HCT116 (cell line): ENCODE measurements around the gene ST3GAL5. TPM values are rescaled to one million over a fixed set of nuclear protein-coding genes. Genes with fewer than 3 reads are reported as not detected.

Experiments
- ATAC-seq: fragments of 200-7000 bp; cut with Tn5 transposase; 2 replicates; pipeline ENCODE4 v1.9.1; 2020; ENCODE audit warnings: mild to moderate bottlenecking, moderate library complexity
- BruUV-seq: library from RNA; stranded (reverse); fragments of 400-500 nt; replicated peaks from 2 replicates; lab custom pipeline; 2021; lab: Mats Ljungman, UMichigan
- CTCF ChIA-PET: fragments of 300-600 bp; sonication (Branson Sonifier 250); formaldehyde crosslinking; loops from one replicate; lab custom pipeline; 2021; ENCODE audit warnings: antibody characterized with exemption; lab: Charles Lee
- POLR2A ChIA-PET: fragments of 300-600, 350-600 bp; sonication (Branson Sonifier 250); formaldehyde crosslinking; loops from one replicate; lab custom pipeline; 2021; ENCODE audit warnings: antibody characterized with exemption; lab: Charles Lee
- RAD21 ChIA-PET, 2 experiments: fragments of 300-600 bp; sonication (Branson Sonifier 250); formaldehyde crosslinking; loops; one replicate each; lab custom pipeline; 2023; ENCODE audit warnings: low total read pairs in 2 of 2; ENCODE audit not compliant: uncharacterized antibody in 2 of 2, unreplicated experiment in 2 of 2, low non-redundant PET in 1 of 2; lab: Charles Lee
- DNase-seq: peaks from one replicate; pipeline ENCODE4 v3.0.0-alpha.2; 2010; ENCODE audit warnings: low read depth, low spot score
- H2AFZ ChIP-seq: fragments of 200-600 bp; shearing (Covaris generic), sonication (generic); 2 replicates; pipeline ENCODE4 v1.6.1; 2017; ENCODE audit warnings: low read depth, mixed run types, mixed read lengths, antibody characterized with exemption, low read length; ENCODE audit not compliant: poor library complexity, severe bottlenecking
- H3K27ac ChIP-seq: 2 replicates; pipeline ENCODE4 v1.5.1; 2012; ENCODE audit warnings: low read depth, low read length
- H3K27me3 ChIP-seq: fragments of 200-600 bp; sonication (generic); 2 replicates; pipeline ENCODE4 v1.6.1; 2016; ENCODE audit warnings: mixed run types, low read length, mixed read lengths; ENCODE audit not compliant: insufficient read depth
- H3K36me3 ChIP-seq, 2 experiments: fragments of 200-500 bp in 1 of 2; fragments of 200-600 bp in 1 of 2; sonication (Bioruptor generic) in 1 of 2; sonication (generic) in 1 of 2; 2 replicates each; pipeline versions ENCODE4 v1.5.1 to v1.6.1; 2014 to 2016; ENCODE audit warnings: low read length in 2 of 2, inconsistent platforms in 1 of 2, mixed read lengths in 1 of 2, mixed run types in 1 of 2; ENCODE audit not compliant: insufficient read depth in 2 of 2, control insufficient read depth in 1 of 2
- H3K4me1 ChIP-seq, 2 experiments: fragments of 200-600 bp in 1 of 2; sonication (generic) in 1 of 2; 2 replicates each; pipeline versions ENCODE4 v1.5.1 to v1.6.1; 2012 to 2017; ENCODE audit warnings: low read length in 2 of 2, inconsistent platforms in 1 of 2, mild to moderate bottlenecking in 1 of 2, mixed read lengths in 1 of 2, mixed run types in 1 of 2, moderate library complexity in 1 of 2; ENCODE audit not compliant: insufficient read depth in 2 of 2, control insufficient read depth in 1 of 2
- H3K4me2 ChIP-seq: fragments of 200-600 bp; sonication (generic); 2 replicates; pipeline ENCODE4 v1.6.1; 2017; ENCODE audit warnings: mixed run types, low read length, mixed read lengths
- H3K4me3 ChIP-seq, 2 experiments: fragments of 200-600 bp in 1 of 2; sonication (generic) in 1 of 2; replicated peaks in 1 of 2; 2 replicates each; pipeline ENCODE4 v1.5.1; 2011 to 2016; ENCODE audit warnings: low read length in 2 of 2, control low read depth in 1 of 2, low read depth in 1 of 2, mild to moderate bottlenecking in 1 of 2, mixed read lengths in 1 of 2, mixed run types in 1 of 2
- H3K79me2 ChIP-seq: fragments of 200-600 bp; sonication (generic); 2 replicates; pipeline ENCODE4 v1.6.1; 2017; ENCODE audit warnings: mild to moderate bottlenecking, mixed run types, low read length, moderate library complexity, mixed read lengths; ENCODE audit not compliant: insufficient read depth
- H3K9ac ChIP-seq: fragments of 200-600 bp; sonication (generic); 2 replicates; pipeline ENCODE4 v1.6.1; 2016; ENCODE audit warnings: low read length, mixed read lengths
- H3K9me2 ChIP-seq: fragments of 200-600 bp; sonication (generic), shearing (Covaris generic); 2 replicates; pipeline ENCODE4 v1.6.1; 2017; ENCODE audit warnings: mixed run types, mild to moderate bottlenecking, moderate library complexity; ENCODE audit not compliant: insufficient read depth
- H3K9me3 ChIP-seq, 2 experiments: fragments of 200-500 bp in 1 of 2; fragments of 200-600 bp in 1 of 2; sonication (Bioruptor generic) in 1 of 2; sonication (generic) in 1 of 2; 2 replicates each; pipeline ENCODE4 v1.6.1; 2014 to 2017; ENCODE audit warnings: low read length in 2 of 2, mixed read lengths in 2 of 2, inconsistent platforms in 1 of 2, low read depth in 1 of 2, mild to moderate bottlenecking in 1 of 2, mixed run types in 1 of 2, moderate library complexity in 1 of 2; ENCODE audit not compliant: control insufficient read depth in 1 of 2, insufficient read depth in 1 of 2
- H4K20me1 ChIP-seq: fragments of 200-600 bp; sonication (generic), shearing (Covaris generic); 2 replicates; pipeline ENCODE4 v1.6.1; 2017; ENCODE audit warnings: mixed run types, mild to moderate bottlenecking, moderate library complexity; ENCODE audit not compliant: insufficient read depth
- CEBPB ChIP-seq: IDR thresholded peaks from 2 replicates; pipeline ENCODE4 v1.6.1; 2012; ENCODE audit warnings: low read depth
- EZH2 ChIP-seq: fragments of 200-600 bp; sonication (generic); IDR thresholded peaks from 2 replicates; pipeline ENCODE4 v1.6.1; 2017; ENCODE audit warnings: antibody characterized with exemption, mixed run types
- JUND ChIP-seq: IDR thresholded peaks from 2 replicates; pipeline ENCODE4 v1.6.1; 2012
- POLR2AphosphoS5 ChIP-seq: IDR thresholded peaks from 2 replicates; pipeline ENCODE4 v1.6.1; 2011; ENCODE audit warnings: mild to moderate bottlenecking, low read depth, low read length, moderate library complexity
- SRF ChIP-seq: IDR thresholded peaks from 2 replicates; pipeline ENCODE4 v1.6.1; 2012; ENCODE audit warnings: low read depth
- TCF7L2 ChIP-seq: IDR thresholded peaks from 2 replicates; pipeline ENCODE4 v1.7.0; 2011; ENCODE audit warnings: borderline replicate concordance, inconsistent platforms; ENCODE audit not compliant: insufficient read depth, insufficient read length; ENCODE audit errors: extremely low read depth
- intact Hi-C: fragments of 100-400 bp; cut with micrococcal nuclease; formaldehyde crosslinking; loops from 2 replicates; pipeline ENCODE4 v1.10.0; 2022
- total RNA-seq: library from RNA; stranded (reverse); gene quantifications from one replicate; pipeline ENCODE4 v1.2.1, GENCODE V29; 2021; ENCODE audit not compliant: unreplicated experiment
- TF ChIP-seq, protein P1 (sequence below): IDR thresholded peaks from 2 replicates; pipeline ENCODE4 v1.6.1; 2012
- TF ChIP-seq, protein P2 (sequence below): IDR thresholded peaks from 2 replicates; pipeline ENCODE4 v1.6.1; 2012
- TF ChIP-seq, protein P3 (sequence below): IDR thresholded peaks from 2 replicates; pipeline ENCODE4 v1.6.1; 2012; ENCODE audit warnings: low read depth

ST3GAL5 gene
- total RNA-seq, 1 experiment from 2014 or later: 14.8 TPM

DNA sequence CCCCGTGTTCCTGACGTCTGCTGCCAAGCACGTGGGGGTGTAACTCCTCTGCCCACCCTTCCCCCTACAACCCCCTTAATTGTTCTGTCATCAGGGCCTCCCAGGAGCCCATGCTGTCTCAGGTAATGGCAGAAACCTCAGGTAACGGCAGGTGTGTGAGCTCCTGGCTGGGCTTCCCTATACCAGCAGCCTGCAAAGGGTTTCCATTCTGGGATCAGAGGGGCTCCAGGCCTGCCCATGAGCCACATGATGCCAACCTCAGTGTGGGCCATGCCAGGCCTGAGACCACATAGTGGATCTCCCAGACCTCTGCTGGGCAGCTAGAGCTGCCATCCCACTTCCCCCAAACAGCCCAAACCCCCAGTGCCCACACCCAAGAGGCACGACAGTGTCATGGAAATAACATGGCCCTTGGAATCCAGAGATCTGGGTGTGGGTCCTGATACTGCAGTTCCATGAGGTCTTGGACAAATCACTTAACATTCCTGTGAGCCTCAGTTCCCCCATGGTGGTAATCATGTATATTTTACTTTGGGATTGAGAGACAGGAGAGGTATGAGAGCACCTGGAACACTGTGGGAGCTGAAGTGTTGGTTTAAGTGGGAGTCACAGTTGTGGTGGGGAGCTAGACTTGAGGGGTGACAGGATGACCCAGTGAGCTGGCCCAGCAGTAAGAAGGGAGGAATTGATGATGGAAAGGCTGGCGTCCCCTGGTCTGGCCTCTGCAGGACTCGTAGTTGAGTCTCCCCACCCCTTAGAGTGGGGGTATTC lies 75.4 kb downstream of the ST3GAL5 start:
- Histone ChIP-seq H3K27me3 (no peaks in the 10 kb centered on the region), H3K4me1 (no peaks in the 10 kb centered on the region), H3K9me2 (no peaks in the 10 kb centered on the region), H3K79me2 (no peaks in the 10 kb centered on the region), H3K27ac (no peak overlapping the region), H3K9ac (no peak overlapping the region), H2AFZ (peak overlapping the region; percentile 67), H3K4me2 (no peak overlapping the region), H4K20me1 (no peaks in the 10 kb centered on the region), H3K36me3 (no peaks in the 10 kb centered on the region), H3K4me3 (no peak overlapping the region), H3K9me3 (no peaks in the 10 kb centered on the region)
- ChIA-PET RAD21 (interaction anchor here (0.9 to 2.4 kb wide), 9 partner anchors 60 to 176 kb away, joined by 3 to 19 read pairs (median 7); no protein-coding TSS in a partner anchor), CTCF (interaction anchor here (0.6 to 3.1 kb wide), 15 partner anchors 9 to 266 kb away, joined by 3 to 55 read pairs (median 5); partner anchors contain the start of gene ATOH8), POLR2A (interaction anchor here (1.4 kb wide), 1 partner anchor 84 kb away, joined by 3 read pairs; no protein-coding TSS in a partner anchor)
- intact Hi-C loops: no loop called here
- ATAC-seq: no peak
- TF ChIP-seq JUND (no peak), TCF7L2 (no peak), EZH2 (no peak), CEBPB (no peak), POLR2AphosphoS5 (no peak), SRF (no peak)
- TF ChIP-seq, protein P1, sequence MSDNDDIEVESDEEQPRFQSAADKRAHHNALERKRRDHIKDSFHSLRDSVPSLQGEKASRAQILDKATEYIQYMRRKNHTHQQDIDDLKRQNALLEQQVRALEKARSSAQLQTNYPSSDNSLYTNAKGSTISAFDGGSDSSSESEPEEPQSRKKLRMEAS: no peak
- TF ChIP-seq, protein P2, sequence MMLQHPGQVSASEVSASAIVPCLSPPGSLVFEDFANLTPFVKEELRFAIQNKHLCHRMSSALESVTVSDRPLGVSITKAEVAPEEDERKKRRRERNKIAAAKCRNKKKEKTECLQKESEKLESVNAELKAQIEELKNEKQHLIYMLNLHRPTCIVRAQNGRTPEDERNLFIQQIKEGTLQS: no peak
- TF ChIP-seq, protein P3, sequence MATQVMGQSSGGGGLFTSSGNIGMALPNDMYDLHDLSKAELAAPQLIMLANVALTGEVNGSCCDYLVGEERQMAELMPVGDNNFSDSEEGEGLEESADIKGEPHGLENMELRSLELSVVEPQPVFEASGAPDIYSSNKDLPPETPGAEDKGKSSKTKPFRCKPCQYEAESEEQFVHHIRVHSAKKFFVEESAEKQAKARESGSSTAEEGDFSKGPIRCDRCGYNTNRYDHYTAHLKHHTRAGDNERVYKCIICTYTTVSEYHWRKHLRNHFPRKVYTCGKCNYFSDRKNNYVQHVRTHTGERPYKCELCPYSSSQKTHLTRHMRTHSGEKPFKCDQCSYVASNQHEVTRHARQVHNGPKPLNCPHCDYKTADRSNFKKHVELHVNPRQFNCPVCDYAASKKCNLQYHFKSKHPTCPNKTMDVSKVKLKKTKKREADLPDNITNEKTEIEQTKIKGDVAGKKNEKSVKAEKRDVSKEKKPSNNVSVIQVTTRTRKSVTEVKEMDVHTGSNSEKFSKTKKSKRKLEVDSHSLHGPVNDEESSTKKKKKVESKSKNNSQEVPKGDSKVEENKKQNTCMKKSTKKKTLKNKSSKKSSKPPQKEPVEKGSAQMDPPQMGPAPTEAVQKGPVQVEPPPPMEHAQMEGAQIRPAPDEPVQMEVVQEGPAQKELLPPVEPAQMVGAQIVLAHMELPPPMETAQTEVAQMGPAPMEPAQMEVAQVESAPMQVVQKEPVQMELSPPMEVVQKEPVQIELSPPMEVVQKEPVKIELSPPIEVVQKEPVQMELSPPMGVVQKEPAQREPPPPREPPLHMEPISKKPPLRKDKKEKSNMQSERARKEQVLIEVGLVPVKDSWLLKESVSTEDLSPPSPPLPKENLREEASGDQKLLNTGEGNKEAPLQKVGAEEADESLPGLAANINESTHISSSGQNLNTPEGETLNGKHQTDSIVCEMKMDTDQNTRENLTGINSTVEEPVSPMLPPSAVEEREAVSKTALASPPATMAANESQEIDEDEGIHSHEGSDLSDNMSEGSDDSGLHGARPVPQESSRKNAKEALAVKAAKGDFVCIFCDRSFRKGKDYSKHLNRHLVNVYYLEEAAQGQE: no peak
- no TSS peak for BruUV-seq
- no peak for DNase-seq
